WI38 (cell line): ENCODE results near the gene STRIT1.
"Not testable (repeated sequence)": the region's sequence is repeated elsewhere in the genome, so short reads cannot be mapped to it uniquely, and the experiment has no call there.

Experiments used
- H3K4me3 ChIP-seq: 2 replicates; pipeline ENCODE4 v1.5.1; 2011; ENCODE audit warnings: low read depth, mild to moderate bottlenecking, control low read depth, low read length
- TF ChIP-seq, protein P1 (sequence below): IDR thresholded peaks from 2 replicates; pipeline ENCODE4 v1.5.1; 2012; ENCODE audit warnings: low read depth, mild to moderate bottlenecking, control low read depth, low read length

The STRIT1 gene

DNA sequence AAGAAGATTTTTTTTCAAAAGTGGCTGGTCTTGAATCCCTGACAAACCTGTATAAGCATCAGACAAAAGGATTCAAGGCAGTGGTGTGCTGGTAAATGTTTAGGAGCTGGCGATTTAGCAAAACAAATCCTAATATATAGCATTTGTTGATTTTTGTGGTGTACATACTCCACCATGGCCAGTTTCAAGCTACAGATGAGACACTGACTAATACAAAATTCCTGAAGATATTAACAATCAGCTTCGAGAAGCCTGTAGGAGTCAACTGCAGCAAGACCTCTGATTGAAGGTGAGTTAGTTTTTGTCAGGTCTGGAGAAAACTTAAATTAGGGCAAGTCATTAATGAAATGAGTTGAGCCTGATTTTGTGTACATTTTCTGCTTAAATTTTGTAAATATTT lies 6.7 kb downstream of the STRIT1 start:
- TF ChIP-seq, protein P1, sequence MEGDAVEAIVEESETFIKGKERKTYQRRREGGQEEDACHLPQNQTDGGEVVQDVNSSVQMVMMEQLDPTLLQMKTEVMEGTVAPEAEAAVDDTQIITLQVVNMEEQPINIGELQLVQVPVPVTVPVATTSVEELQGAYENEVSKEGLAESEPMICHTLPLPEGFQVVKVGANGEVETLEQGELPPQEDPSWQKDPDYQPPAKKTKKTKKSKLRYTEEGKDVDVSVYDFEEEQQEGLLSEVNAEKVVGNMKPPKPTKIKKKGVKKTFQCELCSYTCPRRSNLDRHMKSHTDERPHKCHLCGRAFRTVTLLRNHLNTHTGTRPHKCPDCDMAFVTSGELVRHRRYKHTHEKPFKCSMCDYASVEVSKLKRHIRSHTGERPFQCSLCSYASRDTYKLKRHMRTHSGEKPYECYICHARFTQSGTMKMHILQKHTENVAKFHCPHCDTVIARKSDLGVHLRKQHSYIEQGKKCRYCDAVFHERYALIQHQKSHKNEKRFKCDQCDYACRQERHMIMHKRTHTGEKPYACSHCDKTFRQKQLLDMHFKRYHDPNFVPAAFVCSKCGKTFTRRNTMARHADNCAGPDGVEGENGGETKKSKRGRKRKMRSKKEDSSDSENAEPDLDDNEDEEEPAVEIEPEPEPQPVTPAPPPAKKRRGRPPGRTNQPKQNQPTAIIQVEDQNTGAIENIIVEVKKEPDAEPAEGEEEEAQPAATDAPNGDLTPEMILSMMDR = no peak
- no peak overlapping the region for H3K4me3 ChIP-seq

DNA sequence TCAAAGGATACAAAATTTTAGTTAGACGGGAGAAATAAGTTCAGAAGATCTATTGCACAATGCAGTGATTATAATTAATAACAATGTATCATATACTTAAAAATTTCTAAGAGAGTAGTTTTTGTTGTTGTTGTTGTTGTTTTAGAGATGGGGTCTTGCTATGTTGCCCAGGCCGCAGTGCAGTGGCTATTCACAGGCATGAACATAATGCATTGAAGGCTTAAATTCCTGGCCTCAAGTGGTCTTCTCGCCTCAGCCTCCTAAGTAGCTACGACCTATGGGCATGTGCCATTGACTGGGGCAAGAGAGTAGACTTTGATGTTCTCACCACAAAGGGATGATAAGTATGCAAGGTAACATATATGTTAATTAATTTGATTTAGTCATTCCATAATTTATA lies 7.5 kb downstream of the STRIT1 start:
- no peak overlapping the region for H3K4me3 ChIP-seq
- TF ChIP-seq, protein P1 = no peak

DNA sequence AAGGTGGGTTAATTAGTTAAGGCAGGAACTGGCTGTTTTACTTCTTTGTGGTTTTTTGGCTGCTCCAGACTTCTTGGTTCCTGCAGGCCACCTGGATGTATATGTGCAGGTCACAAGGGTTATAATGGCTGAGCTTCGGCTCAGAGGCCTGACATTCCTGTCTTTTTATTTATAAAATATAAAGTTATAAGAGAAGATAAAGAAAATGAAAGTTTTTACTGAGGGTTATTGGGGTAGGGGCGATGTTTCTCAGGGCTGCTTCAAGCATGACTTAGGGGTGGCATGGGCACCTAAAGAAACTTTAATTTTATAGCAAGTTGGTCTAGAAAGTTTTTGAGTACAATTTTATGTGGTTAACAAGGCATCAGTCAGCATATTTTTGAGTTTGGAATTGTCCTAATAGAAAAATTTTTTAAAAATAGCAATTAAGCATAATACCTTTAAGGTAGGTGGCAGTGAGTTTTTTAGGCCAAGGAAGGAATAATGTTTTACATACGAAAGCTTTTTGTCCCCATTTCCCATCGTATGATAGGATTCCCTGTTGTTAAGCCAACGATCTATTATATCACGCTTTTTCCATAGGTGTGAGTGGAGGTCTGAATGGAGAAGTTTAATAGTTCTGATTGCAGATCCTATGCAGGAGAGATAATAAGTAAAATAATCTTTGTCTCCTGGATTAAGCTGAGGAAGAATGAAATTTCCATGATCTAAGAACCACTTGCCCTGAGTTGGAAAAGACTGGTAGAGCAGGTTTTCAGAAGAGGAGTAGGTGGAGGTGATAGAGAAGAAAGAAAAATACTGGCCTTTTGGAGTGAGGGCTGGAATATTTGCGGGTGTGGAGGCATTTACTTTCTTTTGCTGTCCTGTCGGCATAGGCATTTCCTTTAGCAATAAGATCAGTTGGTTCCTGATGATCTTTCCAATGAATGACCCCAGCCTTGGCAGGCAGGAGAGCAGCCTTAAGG lies 10.1 kb downstream of the STRIT1 start:
- TF ChIP-seq, protein P1 = no peak

DNA sequence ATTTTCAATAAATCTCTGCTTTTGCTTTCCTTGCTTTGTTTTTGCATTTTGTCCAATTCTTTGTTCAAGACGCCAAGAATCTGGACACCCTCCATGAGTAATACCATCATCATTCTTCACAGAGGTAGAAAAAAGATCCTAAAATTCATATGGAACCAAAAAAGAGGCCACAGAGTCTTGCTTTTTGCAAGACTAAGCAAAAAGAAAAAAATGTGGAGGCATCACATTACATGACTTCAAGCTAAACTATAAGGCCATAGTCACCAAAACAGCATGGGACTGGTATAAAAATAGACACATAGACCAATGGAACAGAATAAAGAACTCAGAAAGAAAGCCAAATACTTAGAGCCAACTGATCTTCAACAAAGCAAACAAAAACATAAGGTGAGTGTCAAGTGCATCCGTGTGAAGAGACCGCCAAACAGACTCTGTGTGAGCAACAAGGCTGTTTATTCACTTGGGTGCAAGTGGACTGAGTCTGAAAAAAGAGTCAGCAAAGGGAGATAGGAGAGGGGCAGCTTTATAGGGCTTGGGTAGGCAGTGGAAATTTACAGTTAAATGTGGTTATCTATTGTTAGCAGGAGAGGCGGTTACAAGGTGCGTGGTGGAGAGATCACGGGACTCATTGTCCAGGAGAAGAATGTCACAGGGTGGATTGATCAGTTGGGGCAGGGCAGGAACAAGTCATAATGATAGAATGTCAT lies 10.9 kb downstream of the STRIT1 start:
- TF ChIP-seq, protein P1 = no peak

More for the DNA sequence above, 10.1 kb downstream of the STRIT1 start:
- H3K4me3 ChIP-seq = no peak overlapping the region

DNA sequence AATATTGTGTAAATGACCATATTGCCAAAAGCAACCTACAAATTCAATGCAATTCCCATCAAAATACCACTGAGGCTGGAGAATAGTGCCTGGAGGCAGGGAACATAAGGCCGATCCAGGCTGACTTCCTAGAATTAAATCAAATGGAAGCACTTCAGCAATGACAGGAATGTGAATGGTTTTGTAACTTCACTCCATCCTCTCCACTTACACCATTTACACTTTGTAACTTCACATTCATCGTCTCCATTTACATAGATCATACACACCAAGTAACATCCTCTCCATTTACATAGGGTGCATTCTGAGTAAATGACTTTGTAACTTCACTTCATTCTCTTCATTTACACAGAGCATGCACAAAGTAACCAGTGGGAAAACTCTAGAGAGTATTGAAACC lies 11.6 kb downstream of the STRIT1 start:
- TF ChIP-seq, protein P1 = no peak
- no peak overlapping the region for H3K4me3 ChIP-seq

More for the DNA sequence above, 10.9 kb downstream of the STRIT1 start:
- no peak overlapping the region for H3K4me3 ChIP-seq

DNA sequence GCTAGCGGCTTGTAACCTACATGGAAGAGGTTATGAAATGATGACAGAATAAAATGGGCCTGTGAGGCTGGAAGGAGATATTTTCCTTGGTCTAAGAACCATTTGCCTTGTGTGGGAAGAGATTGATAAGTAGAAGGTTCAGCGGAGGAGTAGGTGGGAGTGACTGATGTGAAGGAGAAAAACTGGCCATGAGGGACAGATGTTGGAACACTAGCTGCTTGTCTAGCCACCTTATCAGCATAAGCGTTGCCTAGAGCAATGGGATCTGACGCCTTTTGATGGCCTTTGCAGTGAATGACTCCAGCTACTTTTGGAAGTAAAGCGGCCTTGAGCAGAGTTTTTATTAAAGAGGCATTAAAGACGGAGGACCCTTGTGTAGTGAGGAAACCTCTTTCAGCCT lies 17.4 kb downstream of the STRIT1 start:
- not testable (repeated sequence) for H3K4me3 ChIP-seq

DNA sequence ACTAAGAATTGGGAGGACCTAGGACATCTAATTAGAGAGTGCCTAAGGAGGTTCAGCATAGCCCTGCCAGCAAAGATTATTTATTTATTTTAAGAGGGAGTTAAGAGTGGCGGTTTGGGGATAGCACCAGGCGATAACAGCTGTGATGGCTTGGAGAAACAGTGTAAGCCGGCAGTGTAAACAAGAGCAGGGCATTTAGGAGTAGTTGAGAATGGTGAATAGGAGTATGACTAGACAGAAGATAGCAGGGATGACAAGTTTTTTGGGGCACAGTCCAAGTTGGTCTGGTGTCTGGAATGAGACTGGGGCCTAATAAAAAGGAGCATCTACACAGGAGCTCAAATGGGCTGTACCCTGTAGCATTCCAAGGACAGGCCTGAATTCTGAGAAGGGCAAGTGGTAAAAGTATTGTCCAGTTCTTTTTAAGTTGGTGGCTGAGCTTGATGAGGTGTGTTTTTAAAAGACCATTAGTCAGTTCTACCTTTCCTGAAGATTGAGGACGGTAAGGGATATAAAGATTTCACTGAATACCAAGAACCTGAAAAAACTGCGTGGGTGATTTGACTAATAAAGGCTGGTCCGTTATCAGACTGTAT lies 18.2 kb downstream of the STRIT1 start:
- not testable (repeated sequence) for H3K4me3 ChIP-seq

DNA sequence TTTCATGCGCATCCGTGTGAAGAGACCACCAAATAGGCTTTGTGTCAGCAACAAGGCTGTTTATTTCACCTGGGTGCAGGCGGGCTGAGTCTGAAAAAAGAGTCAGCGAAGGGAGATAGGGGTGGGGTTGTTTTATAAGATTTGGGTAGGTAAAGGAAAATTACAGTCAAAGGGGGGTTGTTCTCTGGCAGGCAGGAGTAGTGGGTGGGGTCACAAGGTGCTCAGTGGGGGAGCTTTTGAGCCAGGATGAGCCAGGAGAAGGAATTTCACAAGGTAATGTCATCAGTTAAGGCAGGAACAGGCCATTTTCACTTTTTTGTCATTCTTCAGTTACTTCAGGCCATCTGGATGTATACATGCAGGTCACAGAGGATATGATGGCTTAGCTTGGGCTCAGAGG lies 19.0 kb downstream of the STRIT1 start:
- not testable (repeated sequence) for H3K4me3 ChIP-seq
